Muscle of back (tissue), 11 donors: Measurements from ENCODE around the gene SCAMP1. TPM values are rescaled to one million over a fixed set of nuclear protein-coding genes. Genes with fewer than 3 reads are reported as not detected.
"Not testable (repeated sequence)": the region's sequence is repeated elsewhere in the genome, so short reads cannot be mapped to it uniquely, and the experiment has no call there.

Experiments
- DNase-seq, 3 donors: peaks; one replicate each; pipeline versions ENCODE4 v3.0.0 to v3.0.0-alpha.2; 2013
- polyA plus RNA-seq, 10 donors: library from polyadenylated mRNA; unstranded; fragments of 120-200 nt; gene quantifications; one replicate each; pipeline ENCODE4 v1.2.1, GENCODE V29; 2013; ENCODE audit not compliant: insufficient read length in 10 of 10

Gene SCAMP1
- polyA plus RNA-seq, 10 donors: 27.5 to 46.8 (median 34.5) TPM

DNA sequence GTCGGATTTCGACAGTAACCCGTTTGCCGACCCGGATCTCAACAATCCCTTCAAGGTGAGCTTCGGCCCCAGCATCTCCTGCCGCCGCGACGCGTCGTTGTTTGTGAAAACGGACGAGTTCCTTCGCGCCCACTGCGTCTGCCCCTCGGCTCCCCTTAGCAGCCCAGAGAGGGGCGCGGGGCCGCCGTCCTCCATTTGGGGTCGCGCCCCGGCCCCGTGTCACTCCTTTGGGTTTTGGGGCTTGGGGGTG is 182 bp downstream of the SCAMP1 start:
- DNase-seq: no peak

DNA sequence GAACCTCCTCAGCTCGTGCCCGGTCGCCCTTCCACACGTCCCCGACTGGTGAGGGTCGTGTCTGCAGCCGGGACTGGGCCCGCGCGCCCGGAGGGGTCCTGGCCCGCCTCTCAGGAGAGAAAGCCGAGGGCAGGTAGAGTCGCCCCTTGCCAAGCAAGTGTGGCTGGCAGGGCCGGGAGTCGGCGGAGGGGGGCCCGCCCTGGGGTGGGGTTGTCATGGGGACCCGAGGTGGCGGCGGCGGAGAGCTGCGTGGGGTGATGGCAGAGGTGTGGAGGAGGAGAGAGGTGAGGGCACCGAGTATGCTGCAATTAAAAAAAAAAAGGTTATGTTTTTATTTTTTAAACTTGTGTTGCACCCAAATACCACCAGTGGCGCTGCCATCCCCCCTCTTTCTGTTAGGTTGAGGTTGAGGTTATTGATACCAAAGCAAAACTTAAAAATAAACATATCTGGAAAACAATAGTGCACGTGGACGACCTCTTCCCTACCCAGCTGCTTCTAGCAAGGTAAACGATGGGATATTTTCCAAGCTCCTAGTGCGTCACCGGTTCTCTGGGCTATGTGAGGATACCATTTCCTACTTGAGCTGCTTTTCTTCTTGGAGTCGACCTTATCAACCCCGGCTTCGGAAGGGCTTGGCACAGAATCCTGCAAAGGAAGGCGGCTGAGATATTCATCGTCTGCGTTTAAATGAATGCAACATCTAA is 660 bp downstream of the SCAMP1 start:
- peak in 2 of 3 donors; percentile 44 to 72 for DNase-seq

DNA sequence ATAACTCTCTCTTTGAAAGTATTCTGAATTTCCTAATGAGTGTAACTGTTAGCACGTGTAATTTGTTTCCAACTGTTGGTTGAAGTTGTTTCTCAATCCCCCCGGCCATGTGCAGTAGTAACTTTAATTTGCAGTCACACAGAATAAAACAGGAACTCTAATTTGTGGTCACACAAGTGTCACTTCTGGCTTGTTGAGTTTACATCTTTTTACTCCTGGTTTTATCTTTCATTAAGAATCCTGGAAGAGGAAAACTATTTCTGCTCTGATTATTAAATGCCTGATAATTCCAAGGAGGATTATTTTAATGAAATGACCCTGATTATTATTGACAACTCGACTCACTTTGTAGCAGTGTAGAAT is 1.2 kb downstream of the SCAMP1 start:
- DNase-seq: no peak

DNA sequence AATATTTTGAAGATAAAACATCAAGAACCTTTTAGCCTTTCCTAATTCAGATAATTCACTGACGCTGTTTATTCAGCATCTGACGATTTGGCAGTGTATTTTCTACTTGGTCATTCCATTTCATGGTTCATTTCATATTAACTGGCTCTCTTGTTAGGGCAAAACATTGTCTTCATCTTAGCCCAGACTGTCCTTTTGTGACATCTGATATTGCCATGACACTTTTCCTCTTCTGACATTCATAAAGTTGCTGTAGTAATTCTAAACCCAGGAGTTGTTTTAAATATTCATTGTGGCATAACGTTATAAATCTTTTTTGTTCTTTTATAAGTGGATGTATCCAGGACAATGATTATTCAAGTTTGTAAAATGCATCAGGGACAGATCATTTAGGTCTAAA is 1.8 kb downstream of the SCAMP1 start:
- DNase-seq: no peak

DNA sequence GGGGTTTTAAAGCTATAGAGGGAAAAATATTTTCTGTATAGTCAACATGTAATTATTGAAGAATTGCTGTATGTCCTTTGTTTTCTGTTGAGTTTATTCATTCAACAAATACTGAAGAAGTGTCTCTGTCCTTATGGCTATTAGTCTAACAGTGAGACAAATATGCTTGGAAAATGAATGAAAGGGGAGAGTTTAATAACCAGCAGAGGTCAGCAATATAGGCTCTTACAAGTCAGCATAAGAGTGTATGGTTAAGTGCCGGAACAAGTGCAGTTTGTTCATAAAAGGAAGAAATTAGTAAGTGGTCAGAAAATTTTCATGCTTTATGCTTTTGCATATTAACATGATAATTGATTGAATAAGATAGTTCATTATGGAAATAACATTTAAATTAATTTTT is 3.6 kb downstream of the SCAMP1 start:
- DNase-seq: no peak

DNA sequence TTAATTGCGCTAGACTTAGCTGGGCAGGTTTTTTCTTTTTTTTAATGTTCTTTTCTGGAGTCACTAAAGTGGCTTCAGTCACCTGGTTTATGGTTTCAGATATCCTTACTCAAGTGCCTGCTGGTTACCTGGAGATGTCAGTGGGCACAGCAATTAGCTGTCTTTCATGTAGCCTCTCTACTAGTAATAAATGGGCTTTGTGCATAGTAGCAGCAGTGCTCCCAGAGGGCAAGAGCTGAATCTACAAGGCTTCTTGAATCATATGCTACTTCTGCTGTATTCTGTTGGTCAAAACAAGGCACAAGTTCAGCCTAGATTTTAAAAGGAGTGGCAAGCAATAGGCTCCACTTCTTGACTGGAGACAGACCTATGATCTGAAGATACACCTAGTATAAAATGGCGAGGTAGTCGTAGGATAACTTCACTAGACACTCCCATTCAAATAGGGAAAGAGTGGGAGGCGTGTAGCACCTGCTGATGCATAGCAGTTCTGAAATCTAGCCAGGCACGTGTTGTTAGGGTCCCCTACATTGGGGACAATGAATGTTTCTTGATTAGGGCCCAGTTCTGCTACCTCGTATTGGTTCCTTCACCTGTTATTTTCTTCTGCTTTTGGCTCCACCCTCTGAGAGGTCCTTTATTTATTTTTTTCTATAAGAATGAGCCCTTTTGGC is 7.0 kb downstream of the SCAMP1 start:
- DNase-seq: no peak

DNA sequence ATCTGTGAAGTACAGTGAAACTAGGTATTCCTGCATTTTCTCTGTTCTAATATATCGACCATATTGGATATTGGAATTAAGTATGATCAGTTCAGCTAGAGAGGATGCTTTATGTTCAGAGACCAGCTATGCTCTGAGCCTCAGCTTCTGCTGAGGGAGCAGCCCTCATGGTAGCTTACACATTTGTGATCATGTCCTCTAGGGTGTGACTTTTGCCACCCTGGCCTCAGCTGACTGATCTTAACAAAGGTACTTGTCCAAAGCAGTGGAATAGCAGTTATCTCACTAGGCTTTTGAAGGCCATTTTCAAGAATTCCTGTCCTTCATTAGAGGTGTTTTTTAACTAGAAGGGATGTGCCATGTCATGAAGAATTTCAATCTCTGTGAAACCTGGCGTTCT is 9.3 kb downstream of the SCAMP1 start:
- DNase-seq: no peak

DNA sequence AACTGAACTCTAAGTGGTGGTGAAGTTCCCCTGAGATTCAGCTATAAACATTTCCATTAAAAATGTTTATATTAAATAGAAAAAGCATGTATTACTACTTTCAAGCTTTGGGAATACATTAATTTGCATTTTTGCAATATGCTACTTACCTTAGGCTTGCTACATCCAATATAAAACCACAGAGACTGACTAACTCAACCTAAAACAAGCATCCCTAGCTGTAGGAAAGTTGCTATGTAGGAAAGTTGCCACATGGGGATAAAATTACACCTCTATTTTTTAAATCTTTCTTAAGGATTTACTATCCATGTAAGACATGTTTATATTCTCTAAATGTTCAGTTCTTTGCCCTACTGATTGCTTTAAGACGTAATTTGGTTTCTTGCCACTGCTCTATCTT is 12.8 kb downstream of the SCAMP1 start:
- no peak for DNase-seq

DNA sequence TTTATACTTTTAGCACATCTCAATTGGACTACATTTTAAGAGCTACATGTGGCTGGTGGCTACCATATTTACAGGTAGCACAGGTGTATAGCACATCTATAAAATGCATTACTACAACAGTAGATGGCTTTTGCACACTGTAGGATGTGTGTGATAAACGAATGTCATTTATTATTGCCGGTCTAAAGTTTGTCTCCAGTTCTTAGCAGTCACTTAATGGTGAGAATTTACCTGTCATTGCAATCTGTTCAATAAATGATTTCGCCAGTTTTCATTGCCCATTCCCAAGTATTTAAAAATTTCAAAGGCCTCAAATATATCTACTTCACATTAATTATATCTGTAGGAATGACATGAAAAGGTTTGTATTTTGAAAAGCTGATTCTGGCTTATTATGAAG is 15.9 kb downstream of the SCAMP1 start:
- no peak for DNase-seq

DNA sequence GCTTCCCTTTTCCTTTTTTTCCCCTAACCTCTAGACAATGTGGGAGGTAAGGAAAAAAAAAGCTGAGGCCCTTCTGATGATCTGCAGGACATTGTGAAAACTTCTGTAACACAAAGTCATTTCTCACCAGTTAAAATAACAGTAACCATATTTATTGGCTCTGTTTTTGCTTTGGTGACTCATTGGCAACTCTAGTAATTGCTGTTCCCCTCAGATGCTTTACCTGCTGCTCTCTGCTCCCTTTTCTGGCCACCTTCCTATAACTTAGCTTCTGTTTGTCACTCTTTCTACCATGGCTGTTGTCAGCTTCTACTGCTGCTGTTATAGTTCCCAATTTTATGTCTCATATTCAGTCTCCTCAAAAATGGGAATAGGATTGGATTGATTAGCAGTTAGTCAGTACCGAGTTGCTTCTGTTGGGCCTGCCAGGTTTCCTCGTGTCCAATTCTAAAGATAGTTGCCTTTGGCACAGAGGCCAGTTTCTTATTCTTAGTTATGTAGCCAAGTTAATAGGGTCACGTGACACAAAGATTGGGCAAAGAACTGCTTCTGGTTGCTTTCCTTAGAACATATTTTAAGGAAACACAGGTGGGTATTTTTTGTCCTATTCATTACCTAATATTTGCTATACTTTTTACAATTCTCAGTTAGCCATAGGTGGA is 16.8 kb downstream of the SCAMP1 start:
- no peak for DNase-seq

DNA sequence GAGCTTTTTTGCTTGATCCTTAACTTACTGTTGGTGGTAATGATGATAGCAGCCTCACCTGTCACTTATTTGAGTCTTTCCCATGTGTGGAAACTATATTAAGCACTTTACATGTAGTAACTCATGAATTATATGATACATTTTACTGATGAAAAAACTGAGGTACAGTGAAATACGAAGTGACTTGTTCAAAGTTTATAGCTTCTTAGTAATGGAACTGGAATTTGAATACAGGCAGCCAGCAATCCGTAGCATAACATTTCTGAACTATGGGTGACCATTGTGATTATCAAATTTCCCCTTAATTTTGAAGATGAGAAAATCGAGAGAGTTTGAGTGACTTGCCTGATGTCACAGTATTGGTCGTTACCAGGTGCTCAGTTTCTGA is 17.3 kb downstream of the SCAMP1 start:
- no peak for DNase-seq

DNA sequence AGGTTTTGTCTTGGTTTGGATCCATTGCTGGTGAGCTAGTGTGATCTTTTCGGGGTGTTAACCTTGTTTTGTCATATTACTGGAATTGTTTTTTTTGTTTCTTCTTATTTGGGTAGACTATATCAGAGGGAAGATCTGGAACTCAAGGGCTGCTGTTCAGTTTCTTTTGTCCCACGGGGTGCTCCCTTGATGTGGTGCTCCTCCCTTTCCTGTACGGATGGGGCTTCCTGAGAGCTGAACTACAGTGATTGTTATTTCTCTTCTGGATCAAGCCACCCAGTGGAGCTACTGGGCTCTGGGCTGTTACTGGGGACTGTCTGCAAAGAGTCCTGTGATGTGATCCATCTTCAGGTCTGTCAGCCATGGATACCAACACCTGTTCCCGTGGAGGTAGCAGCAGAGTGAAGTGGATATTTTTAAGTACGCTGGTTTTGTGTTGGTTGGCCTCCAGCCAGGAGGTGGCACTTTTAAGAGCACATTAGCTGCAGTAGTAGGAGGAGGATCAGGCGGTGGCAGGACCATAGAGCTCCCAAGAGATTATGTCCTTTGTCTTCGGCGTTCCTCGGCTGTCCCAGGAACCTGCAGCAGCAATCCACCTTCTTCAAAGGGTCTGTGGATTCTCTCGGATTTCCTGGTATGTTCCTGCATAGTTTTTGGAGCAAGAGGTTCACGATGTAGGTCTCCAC is 27.2 kb downstream of the SCAMP1 start:
- no peak for DNase-seq

DNA sequence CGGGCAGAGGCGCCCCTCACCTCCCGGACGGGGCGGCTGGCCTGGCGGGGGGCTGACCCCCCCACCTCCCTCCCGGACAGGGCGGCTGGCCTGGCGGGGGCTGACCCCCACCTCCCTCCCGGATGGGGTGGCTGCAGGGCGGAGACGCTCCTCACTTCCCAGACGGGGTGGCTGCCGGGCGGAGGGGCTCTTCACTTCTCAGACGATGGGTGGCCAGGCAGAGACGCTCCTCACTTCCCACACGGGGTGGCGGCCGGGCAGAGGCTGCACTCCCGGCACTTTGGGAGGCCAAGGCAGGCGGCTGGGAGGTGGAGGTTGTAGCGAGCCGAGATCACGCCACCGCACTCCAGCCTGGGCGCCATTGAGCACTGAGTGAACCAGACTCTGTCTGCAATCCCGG is 30.9 kb downstream of the SCAMP1 start:
- DNase-seq: not testable (repeated sequence)

DNA sequence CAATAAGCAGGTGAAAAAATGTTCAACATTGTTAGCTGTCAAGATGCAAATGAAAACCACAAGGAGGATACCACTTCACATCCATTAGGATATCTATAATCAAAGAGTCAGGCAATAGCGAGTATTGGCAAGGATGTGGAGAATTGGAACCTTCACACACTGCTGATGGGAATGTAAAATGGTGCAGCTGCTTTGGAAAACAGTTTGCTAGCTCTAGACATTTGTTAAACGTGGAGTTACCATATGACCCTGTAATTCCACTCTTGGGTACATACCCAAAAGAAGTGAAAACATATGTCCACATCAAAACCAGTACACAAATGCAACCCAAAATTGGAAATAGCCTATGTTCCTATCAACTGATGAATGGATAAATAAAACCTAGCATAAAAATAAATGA is 37.4 kb downstream of the SCAMP1 start:
- no peak for DNase-seq

DNA sequence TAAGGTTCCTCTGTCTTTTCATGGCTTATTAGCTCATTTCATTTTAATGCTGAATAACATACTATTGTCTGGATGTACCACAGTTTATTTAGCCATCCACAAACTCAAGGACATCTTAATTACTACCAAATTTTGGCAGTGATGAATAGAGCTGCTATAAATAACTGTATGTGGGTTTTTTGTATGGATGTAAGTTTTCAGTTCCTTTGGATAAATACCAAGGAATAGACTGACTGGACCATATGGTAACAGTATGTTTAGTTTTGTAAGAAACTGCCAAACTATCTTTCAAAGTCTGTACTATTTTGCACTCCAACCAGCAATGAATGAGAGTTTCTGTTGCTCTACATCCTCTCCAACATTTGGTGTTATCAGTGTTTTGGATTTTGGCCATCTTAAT is 38.7 kb downstream of the SCAMP1 start:
- peak in 1 of 3 donors; percentile 6 for DNase-seq

DNA sequence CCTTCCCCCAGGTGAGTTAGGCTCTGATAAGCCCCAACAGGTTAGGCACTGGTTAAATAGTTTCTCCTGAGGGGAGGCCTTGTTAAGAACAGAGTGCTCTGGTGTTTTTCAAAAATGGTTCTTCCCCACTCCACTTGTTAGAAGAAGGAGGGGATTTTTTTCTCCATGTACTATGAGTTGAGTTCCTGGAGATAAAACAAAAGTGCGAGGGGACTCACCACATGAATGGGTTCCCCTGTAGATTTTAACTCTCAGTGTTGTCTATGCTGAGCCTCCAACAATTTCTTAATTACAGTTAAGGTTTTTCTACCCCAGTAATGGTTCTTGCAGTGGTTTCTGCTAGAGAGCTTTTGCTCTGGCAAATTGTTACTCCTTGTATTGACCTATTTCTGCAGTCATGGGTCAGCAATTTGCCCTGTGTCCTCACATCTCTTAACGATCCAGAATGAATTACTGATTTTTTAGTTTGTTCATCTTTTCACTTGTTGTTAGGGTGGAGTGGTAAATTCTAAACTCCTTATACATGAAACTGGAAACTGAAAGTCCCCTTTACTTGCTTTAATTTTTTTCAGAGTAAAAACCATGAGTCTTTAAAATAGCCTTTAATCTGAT is 44.4 kb downstream of the SCAMP1 start:
- DNase-seq: no peak

DNA sequence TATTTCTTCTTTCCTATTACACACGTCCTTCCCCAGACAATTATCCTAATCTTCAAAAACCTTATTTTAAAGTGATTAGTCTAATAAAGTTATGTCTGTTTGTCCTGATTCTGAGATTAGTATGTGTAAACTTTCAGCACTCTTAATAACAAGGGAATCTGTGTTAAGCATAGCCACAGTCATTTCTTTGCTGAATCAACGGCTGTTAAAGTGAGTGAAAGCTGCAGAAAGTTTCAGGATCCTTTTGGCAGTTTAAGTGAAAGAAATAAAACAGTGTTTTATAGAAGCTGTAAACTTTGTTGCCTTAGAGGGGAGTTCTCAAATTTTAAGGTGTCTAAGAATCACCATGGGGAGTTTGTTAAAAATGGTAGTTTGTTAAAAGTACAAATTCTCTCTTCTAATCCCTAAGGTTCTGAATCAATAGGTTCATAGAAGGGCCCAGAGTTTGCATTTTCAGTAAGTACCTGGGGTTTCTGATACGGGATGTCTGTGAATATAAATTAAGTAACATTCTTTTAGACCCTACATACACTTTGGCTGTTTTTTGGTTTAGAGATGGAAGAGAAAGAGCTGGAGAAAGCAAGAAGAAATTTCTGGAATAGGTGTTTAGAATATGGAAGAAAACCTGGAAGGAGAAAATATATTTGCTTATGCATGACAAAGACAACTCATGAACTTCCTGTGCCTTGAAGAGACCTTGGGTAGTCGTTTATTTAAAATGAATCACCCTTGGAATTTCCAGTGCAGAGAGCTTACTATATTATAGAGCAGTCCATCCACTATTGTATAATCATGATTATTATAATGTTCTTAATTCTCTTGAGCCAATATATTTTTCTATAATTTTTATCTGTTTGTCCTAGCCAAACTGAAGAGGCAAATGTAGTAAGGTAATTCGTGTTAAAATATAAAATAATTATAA is 45.7 kb downstream of the SCAMP1 start:
- DNase-seq: peak in 1 of 3 donors; percentile 10

DNA sequence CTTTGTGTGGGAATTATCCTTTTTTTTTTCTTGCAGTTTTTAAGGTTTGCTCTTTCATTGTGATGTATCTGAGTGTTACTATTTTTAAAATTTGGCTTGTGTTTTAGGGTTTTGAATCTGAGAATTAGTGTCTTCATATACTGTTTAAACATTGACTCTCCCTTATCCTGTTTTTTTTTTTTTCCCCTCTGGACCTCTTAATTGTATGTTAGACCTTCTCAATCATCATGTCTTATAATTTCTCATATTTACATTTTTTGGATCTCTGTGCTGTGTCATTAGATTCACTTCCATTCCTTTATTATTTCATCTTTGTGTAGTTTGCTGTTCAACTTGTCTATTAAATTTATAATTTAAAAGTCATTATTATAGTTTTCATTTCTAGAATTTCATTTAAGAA is 47.0 kb downstream of the SCAMP1 start:
- no peak for DNase-seq

DNA sequence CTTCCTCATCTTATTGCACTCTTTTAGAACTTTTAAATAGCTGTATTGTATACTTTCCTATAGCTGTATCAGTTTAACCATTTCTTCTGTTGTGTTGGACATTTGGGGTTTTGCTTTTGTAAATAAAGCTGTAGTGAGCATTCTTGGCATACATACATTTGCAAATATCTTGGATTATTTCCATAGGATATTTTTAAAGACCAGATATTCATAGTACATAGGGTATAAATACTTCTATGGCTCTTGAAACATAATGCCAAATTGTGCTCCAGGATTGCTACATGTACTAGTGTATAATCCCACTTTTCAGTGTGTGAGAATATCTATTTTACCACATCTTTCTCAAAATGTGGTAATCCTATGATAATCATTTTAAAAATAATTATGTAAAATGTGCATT is 51.2 kb downstream of the SCAMP1 start:
- DNase-seq: no peak

DNA sequence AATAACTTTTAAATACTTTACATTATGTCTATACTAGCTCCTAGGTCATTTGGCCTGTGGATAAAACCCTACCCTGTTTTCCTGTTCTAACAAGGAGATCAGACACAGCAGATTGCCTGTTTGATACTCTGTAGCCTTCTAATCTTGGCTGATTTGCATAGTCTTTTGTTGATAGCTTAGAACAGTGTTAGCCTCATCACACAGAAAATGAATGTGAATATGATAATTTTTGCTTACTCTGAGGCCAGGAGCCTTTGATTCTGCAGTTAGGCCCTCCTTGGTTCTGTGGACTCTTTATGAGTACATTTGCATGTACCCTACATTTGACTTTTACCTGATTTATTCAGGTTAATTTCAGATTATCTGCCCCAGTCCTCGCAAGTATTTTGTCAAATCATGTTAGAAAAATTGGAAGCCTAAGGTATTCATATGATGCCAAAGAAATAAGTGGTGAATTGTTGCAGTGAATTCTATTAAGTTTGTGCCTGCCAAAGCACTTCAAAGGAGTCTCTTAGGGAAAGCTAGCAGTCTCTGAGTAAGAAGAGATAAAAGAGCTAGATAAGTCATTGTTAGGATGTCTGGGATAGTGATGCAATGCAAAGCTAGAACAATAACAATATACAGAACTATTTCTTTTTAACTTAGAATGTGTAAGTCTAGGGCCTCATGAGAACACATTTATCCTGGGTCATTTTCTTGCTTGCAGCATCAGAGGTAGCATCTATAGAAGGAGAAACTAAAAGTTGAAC is 56.4 kb downstream of the SCAMP1 start:
- DNase-seq: no peak

DNA sequence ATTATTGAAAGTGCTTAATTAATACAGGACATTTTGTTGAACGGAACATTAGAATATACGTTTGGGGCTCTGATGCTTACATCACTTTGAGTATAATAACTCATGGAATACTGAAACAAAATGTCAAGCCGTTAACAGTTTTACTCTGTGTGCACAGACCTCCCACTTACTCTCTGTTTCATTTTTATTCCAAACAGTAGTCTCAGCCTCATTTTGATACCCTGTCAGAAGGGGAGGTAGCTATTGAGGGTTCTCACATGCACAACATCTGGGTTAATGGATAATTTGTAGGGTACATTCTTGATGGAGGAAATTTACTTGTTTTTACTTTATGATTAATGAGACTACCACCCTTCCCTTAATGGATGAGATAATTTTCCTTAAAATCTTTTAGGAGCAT is 59.0 kb downstream of the SCAMP1 start:
- DNase-seq: no peak
